Measurements from ENCODE around the gene RPUSD3.

DNA sequence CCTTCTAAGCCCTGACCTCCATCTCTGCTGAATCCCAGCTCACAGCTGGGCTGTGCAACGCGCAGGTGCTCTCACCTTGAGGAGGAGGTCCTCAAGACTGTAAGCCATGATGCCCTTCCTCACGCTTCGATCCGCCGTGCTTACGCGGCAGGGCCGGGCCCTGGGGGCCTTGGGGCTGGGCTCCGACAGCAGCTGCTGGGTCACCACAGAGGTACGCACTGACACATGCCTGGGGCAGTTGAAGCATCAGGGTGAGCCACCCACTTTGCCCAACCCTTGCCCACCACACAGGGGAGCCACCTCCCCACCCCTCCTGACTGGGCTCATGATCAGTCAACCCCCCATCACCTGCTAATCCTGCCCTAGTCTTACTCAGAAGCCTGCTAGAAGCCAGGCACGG lies 33.2 kb upstream of the RPUSD3 start:
- no peak for TF ChIP-seq CTCF (conservative IDR thresholded peaks at IDR 0.05)
- TF ChIP-seq ZFX (IDR thresholded peaks at IDR 0.05) = no peak

All from C4-2B (cell line).